Measurements from ENCODE around the gene ZMYND15.
"Not testable (repeated sequence)": the region's sequence is repeated elsewhere in the genome, so short reads cannot be mapped to it uniquely, and the experiment has no call there.

ZMYND15 gene

GRCh38 chr17:4739122-4740024 is at the start of gene ZMYND15, which contains the start of gene CXCL16:
Gene ZMYND15, plus strand, starts transcription at chr17:4739833. Its CDS starts 716 bp downstream, at chr17:4740549.
Gene CXCL16, minus strand, starts transcription at chr17:4739928. Its CDS starts 589 bp downstream, at chr17:4739339.
- peak within 1 kb of the TSS; percentile 72 for H3K4me3 ChIP-seq (ENCODE audit: low read depth, low read length)
- TF ChIP-seq CTCF (conservative IDR thresholded peaks at IDR 0.05; ENCODE audit: low read depth, low read length): no peak
- peak; percentile 37 for DNase-seq (ENCODE audit: low read depth)

- DNase-seq (ENCODE audit: low read depth); H3K4me3 ChIP-seq (ENCODE audit: low read depth, low read length): not testable (repeated sequence)
These were observed 49.8 kb upstream of the ZMYND15 start for GRCh38 chr17:4689872-4690271.

- DNase-seq (ENCODE audit: low read depth): no peak
- no peak for TF ChIP-seq CTCF (conservative IDR thresholded peaks at IDR 0.05; ENCODE audit: low read depth, low read length)
- H3K4me3 ChIP-seq (ENCODE audit: low read depth, low read length): no peak overlapping the region
These were observed 48.9 kb upstream of the ZMYND15 start for GRCh38 chr17:4690745-4691144.

- DNase-seq (ENCODE audit: low read depth): no peak
- TF ChIP-seq CTCF (conservative IDR thresholded peaks at IDR 0.05; ENCODE audit: low read depth, low read length): no peak
- H3K4me3 ChIP-seq (ENCODE audit: low read depth, low read length): no peak overlapping the region
These were observed 47.9 kb upstream of the ZMYND15 start for GRCh38 chr17:4691686-4692085.

- no peak overlapping the region for H3K4me3 ChIP-seq (ENCODE audit: low read depth, low read length)
- no peak for DNase-seq (ENCODE audit: low read depth)
- no peak for TF ChIP-seq CTCF (conservative IDR thresholded peaks at IDR 0.05; ENCODE audit: low read depth, low read length)
These were observed 46.2 kb upstream of the ZMYND15 start for GRCh38 chr17:4693416-4693815.

GRCh38 chr17:4696437-4696805 is 43.2 kb upstream of the ZMYND15 start:
- DNase-seq (ENCODE audit: low read depth): no peak
- no peak for TF ChIP-seq CTCF (conservative IDR thresholded peaks at IDR 0.05; ENCODE audit: low read depth, low read length)
- no peak overlapping the region for H3K4me3 ChIP-seq (ENCODE audit: low read depth, low read length)

GRCh38 chr17:4699401-4700056 is 40.1 kb upstream of the ZMYND15 start:
- DNase-seq (ENCODE audit: low read depth); H3K4me3 ChIP-seq (ENCODE audit: low read depth, low read length): not testable (repeated sequence)

GRCh38 chr17:4701116-4701515 is 38.5 kb upstream of the ZMYND15 start:
- no peak for DNase-seq (ENCODE audit: low read depth)
- no peak overlapping the region for H3K4me3 ChIP-seq (ENCODE audit: low read depth, low read length)
- TF ChIP-seq CTCF (conservative IDR thresholded peaks at IDR 0.05; ENCODE audit: low read depth, low read length): no peak

All from choroid plexus epithelial cell (primary cell).